MM.1S (cell line): Measurements from ENCODE around the gene SELENOW.
"Not testable (repeated sequence)": the region's sequence is repeated elsewhere in the genome, so short reads cannot be mapped to it uniquely, and the experiment has no call there.

ENCODE experiments used
- DNase-seq: peaks from one replicate; pipeline ENCODE4 v3.0.0-alpha.2; 2015
- H2AFZ ChIP-seq: fragments of 300-600 bp; sonication (generic); 2 replicates; pipeline ENCODE4 v1.6.0; 2016; ENCODE audit warnings: antibody characterized with exemption, low read length
- H3F3A ChIP-seq: fragments of 300-600 bp; sonication (generic); 2 replicates; pipeline ENCODE4 v1.6.1; 2016; ENCODE audit warnings: mild to moderate bottlenecking, antibody characterized with exemption, low read length, moderate library complexity, mixed read lengths; ENCODE audit not compliant: insufficient read depth
- H3K27ac ChIP-seq: fragments of 300-600 bp; sonication (generic); 2 replicates; pipeline ENCODE4 v1.5.1; 2016; ENCODE audit warnings: mild to moderate bottlenecking, low read length
- H3K27me3 ChIP-seq: fragments of 300-600 bp; sonication (generic); replicated peaks from 2 replicates; pipeline ENCODE4 v1.6.0; 2016; ENCODE audit warnings: low read length; ENCODE audit not compliant: insufficient read depth
- H3K36me3 ChIP-seq: fragments of 300-600 bp; sonication (generic); replicated peaks from 2 replicates; pipeline ENCODE4 v1.6.1; 2016; ENCODE audit warnings: mild to moderate bottlenecking, low read length, mixed read lengths; ENCODE audit not compliant: insufficient read depth
- H3K4me1 ChIP-seq: fragments of 300-600 bp; sonication (generic); 2 replicates; pipeline ENCODE4 v1.6.1; 2016; ENCODE audit warnings: low read length, mixed read lengths
- H3K4me2 ChIP-seq: fragments of 300-600 bp; sonication (generic); 2 replicates; pipeline ENCODE4 v1.6.0; 2016; ENCODE audit warnings: low read depth, low read length
- H3K4me3 ChIP-seq: fragments of 300-600 bp; sonication (generic); 2 replicates; pipeline ENCODE4 v1.5.1; 2016; ENCODE audit warnings: low read length, mixed read lengths
- H3K79me2 ChIP-seq: fragments of 300-600 bp; sonication (generic); 2 replicates; pipeline ENCODE4 v1.6.1; 2016; ENCODE audit warnings: mixed run types, low read length, mixed read lengths
- H3K9ac ChIP-seq: fragments of 300-600 bp; sonication (generic); 2 replicates; pipeline ENCODE4 v1.6.1; 2016; ENCODE audit warnings: low read length, mixed read lengths
- H3K9me2 ChIP-seq: fragments of 300-600 bp; sonication (generic); replicated peaks from 2 replicates; pipeline ENCODE4 v1.6.1; 2016; ENCODE audit warnings: mild to moderate bottlenecking, low read length, mixed read lengths; ENCODE audit not compliant: insufficient read depth
- H3K9me3 ChIP-seq: fragments of 300-600 bp; sonication (generic); replicated peaks from 2 replicates; pipeline ENCODE4 v1.6.1; 2016; ENCODE audit warnings: mild to moderate bottlenecking, low read length, mixed read lengths; ENCODE audit not compliant: insufficient read depth
- H4K20me1 ChIP-seq: fragments of 300-600 bp; sonication (generic); 2 replicates; pipeline ENCODE4 v1.6.1; 2016; ENCODE audit warnings: mild to moderate bottlenecking, low read length, moderate library complexity, mixed read lengths; ENCODE audit not compliant: insufficient read depth
- EZH2 ChIP-seq: fragments of 300-600 bp; sonication (generic); optimal IDR thresholded peaks from 2 replicates; pipeline ENCODE3; 2017; ENCODE audit warnings: low read depth, mild to moderate bottlenecking, antibody characterized with exemption, low read length, mixed read lengths
- EZH2phosphoT487 ChIP-seq: fragments of 300-600 bp; sonication (generic); IDR thresholded peaks from 2 replicates; pipeline ENCODE4 v1.6.1; 2018; ENCODE audit warnings: antibody characterized with exemption, low read length
- TF ChIP-seq, protein P1 (sequence below): fragments of 300-600 bp; sonication (generic); IDR thresholded peaks from 2 replicates; pipeline ENCODE4 v1.5.1; 2016; ENCODE audit warnings: antibody characterized with exemption, low read length, mixed read lengths

The SELENOW gene

DNA sequence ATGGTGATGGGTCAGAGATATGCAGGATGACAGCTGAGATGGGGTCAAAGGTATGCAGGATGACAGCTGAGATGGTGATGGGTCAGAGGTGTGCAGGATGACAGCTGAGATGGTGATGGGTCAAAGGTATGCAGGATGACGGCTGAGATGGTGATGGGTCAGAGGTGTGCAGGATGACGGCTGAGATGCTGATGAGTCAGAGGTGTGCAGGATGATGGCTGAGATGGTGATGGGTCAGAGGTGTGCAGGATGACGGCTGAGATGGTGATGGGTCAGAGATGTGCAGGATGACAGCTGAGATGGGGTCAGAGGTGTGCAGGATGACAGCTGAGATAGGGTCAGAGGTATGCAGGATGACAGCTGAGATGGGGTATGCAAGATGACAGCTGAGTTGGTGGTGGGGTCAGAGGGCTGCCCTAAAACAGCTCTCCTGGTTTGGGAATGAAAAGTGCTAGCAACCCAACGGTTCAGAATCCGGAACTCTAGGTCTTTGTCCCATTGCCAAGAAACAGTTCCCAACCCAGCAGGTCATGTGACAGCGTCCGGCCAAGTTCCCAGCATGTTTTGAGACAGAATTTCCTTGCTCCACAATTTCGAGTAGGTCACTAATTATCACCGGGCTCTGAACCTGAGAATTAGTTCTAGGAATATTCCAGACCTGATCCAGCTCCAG, 3.2 kb downstream of the SELENOW start:
- Histone ChIP-seq H3K9me2 (no peaks in the 10 kb centered on the region), H3K27me3 (0 out of 2 replicates have a peak, but pooled peaks cover under 1% of the 10 kb centered on the region), H3K4me2 (no peak overlapping the region), H3K36me3 (no peaks in the 10 kb centered on the region), H3K4me1 (no peaks in the 10 kb centered on the region), H4K20me1 (no peaks in the 10 kb centered on the region), H2AFZ (no peak overlapping the region), H3K9ac (no peak overlapping the region), H3K9me3 (no peaks in the 10 kb centered on the region), H3K79me2 (peaks cover 11% of the 10 kb centered on the region), H3K27ac (no peak overlapping the region), H3K4me3 (no peak overlapping the region), H3F3A (no peaks in the 10 kb centered on the region)
- DNase-seq = no peak
- TF ChIP-seq EZH2phosphoT487 (no peak), EZH2 (no peak)
- TF ChIP-seq, protein P1, sequence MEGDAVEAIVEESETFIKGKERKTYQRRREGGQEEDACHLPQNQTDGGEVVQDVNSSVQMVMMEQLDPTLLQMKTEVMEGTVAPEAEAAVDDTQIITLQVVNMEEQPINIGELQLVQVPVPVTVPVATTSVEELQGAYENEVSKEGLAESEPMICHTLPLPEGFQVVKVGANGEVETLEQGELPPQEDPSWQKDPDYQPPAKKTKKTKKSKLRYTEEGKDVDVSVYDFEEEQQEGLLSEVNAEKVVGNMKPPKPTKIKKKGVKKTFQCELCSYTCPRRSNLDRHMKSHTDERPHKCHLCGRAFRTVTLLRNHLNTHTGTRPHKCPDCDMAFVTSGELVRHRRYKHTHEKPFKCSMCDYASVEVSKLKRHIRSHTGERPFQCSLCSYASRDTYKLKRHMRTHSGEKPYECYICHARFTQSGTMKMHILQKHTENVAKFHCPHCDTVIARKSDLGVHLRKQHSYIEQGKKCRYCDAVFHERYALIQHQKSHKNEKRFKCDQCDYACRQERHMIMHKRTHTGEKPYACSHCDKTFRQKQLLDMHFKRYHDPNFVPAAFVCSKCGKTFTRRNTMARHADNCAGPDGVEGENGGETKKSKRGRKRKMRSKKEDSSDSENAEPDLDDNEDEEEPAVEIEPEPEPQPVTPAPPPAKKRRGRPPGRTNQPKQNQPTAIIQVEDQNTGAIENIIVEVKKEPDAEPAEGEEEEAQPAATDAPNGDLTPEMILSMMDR = no peak

DNA sequence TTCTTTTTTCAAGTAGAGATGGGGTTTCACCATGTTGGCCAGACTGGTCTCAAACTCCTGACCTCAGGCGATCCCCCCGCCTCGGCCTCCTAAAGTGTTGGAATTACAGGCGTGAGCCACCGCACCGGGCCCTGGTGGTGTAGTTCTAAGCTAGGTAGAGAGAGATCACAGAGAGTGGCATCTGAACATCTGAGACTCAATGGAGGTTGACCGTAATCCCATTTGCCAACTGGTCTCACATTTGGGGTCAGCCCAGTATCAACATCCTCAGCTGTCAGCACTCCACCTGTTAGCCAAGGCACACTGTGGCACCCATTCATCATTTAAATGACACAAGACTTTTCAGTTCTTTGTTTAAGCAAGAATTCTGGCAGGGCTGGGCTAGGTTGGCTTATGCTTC, 8.1 kb downstream of the SELENOW start:
- DNase-seq = no peak
- Histone ChIP-seq H4K20me1 (no peaks in the 10 kb centered on the region), H3K4me1 (no peaks in the 10 kb centered on the region), H3K79me2 (no peaks in the 10 kb centered on the region), H3K27ac (no peak overlapping the region), H3K9me2 (no peaks in the 10 kb centered on the region), H3K36me3 (no peaks in the 10 kb centered on the region), H3F3A (no peaks in the 10 kb centered on the region), H3K27me3 (peaks cover 8% of the 10 kb centered on the region), H3K9ac (no peak overlapping the region), H3K4me3 (no peak overlapping the region), H2AFZ (no peak overlapping the region), H3K4me2 (no peak overlapping the region), H3K9me3 (no peaks in the 10 kb centered on the region)
- TF ChIP-seq, protein P1 = no peak
- TF ChIP-seq EZH2phosphoT487 (no peak), EZH2 (no peak)

DNA sequence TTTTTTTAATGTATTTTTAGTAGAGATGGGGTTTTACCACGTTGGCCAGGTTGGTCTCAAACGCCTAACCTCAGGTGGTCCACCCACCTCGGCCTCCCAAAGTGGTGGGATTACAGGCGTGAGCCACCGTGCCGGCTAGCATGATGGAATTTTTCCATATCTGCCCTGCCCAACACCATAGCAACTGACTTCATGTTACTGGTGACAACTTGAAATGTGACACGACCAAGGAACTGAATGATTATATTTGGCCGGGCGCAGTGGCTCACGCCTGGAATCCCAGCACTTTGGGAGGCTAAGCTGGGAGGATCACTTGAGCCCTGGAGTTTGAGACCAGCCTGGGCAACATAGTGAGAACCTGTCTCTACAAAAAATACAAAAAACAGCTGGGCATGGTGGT, 8.8 kb downstream of the SELENOW start:
- H3F3A ChIP-seq, H3K27ac ChIP-seq, H3K9me3 ChIP-seq, DNase-seq, H3K9ac ChIP-seq, H3K79me2 ChIP-seq, H4K20me1 ChIP-seq, H3K9me2 ChIP-seq, H2AFZ ChIP-seq, H3K36me3 ChIP-seq, H3K4me3 ChIP-seq, H3K4me1 ChIP-seq, H3K4me2 ChIP-seq: not testable (repeated sequence)
- peaks cover 14% of the 10 kb centered on the region for H3K27me3 ChIP-seq

DNA sequence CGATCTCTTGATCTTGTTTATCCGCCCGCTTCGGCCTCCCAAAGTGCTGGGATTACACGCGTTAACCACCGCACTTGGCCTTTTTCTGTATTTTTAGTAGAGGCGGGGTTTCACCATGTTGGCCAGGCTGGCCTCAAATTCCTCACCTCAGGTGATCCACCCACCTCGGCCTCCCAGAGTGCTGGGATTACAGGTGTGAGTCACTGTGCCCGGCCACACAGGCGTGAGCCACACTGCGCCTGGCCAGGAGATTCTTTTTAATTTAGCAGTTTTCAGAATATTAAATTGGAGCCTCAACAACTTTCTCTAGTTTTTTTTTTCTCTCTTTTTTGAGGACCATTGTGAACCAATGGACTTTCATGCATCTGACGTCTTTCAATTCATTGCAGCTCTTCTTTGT, 11.3 kb downstream of the SELENOW start:
- not testable (repeated sequence) for H3K4me1 ChIP-seq, H3K36me3 ChIP-seq, H3F3A ChIP-seq, DNase-seq, H3K9me2 ChIP-seq, H3K4me2 ChIP-seq, H3K9me3 ChIP-seq, H3K27ac ChIP-seq, H2AFZ ChIP-seq, H4K20me1 ChIP-seq, H3K4me3 ChIP-seq, H3K9ac ChIP-seq, H3K79me2 ChIP-seq
- peaks cover 31% of the 10 kb centered on the region for H3K27me3 ChIP-seq
